Activated CD4-positive, alpha-beta T cell treated with anti-CD3 and anti-CD28 coated beads for 36 hours (primary cell): ENCODE results near the gene MRAP. TPM values are rescaled to one million over a fixed set of nuclear protein-coding genes. Genes with fewer than 3 reads are reported as not detected.
"Not testable (repeated sequence)": the region's sequence is repeated elsewhere in the genome, so short reads cannot be mapped to it uniquely, and the experiment has no call there.

Experiments used
- ATAC-seq: fragments of 200-7000 bp; cut with Tn5 transposase; one replicate; pipeline ENCODE4 v1.10.0; 2021; ENCODE audit warnings: mild to moderate bottlenecking, moderate library complexity
- CTCF ChIA-PET: fragments of 350-600 bp; sonication (Branson Sonifier 250); formaldehyde crosslinking; loops from one replicate; lab custom pipeline; 2021; ENCODE audit warnings: antibody characterized with exemption; lab: Charles Lee
- POLR2A ChIA-PET: fragments of 350-600 bp; sonication (Branson Sonifier 250); formaldehyde crosslinking; loops from one replicate; lab custom pipeline; 2021; ENCODE audit warnings: antibody characterized with exemption, inconsistent platforms; lab: Charles Lee
- DNase-seq: peaks from one replicate; pipeline ENCODE4 v3.0.0-alpha.2; 2020
- H3K27ac Mint-ChIP-seq: one replicate; pipeline ENCODE4 v1.8.0; 2021; ENCODE audit warnings: mixed read lengths
- H3K27me3 Mint-ChIP-seq: one replicate; pipeline ENCODE4 v1.8.0; 2021; ENCODE audit warnings: mixed read lengths
- H3K36me3 Mint-ChIP-seq: one replicate; pipeline ENCODE4 v1.8.0; 2021; ENCODE audit warnings: low read depth, mixed read lengths
- H3K4me1 Mint-ChIP-seq: one replicate; pipeline ENCODE4 v1.8.0; 2021; ENCODE audit warnings: mixed read lengths
- H3K4me3 Mint-ChIP-seq: one replicate; pipeline ENCODE4 v1.8.0; 2021; ENCODE audit warnings: mild to moderate bottlenecking, moderate library complexity, mixed read lengths
- H3K9me3 Mint-ChIP-seq: one replicate; pipeline ENCODE4 v1.8.0; 2021; ENCODE audit warnings: low read depth, mixed read lengths
- intact Hi-C, 2 experiments: fragments of 100-400 bp; cut with DNase I in 1 of 2; cut with micrococcal nuclease in 1 of 2; formaldehyde crosslinking; loops; one replicate each; pipeline versions ENCODE4 v1.14.2 to v1.15.1; 2022 to 2024; cut with DNase I, micrococcal nuclease
- total RNA-seq, 2 experiments: library from RNA; stranded (reverse); gene quantifications; one replicate each; pipeline ENCODE4 v1.2.3, GENCODE V29; 2021

MRAP gene
- total RNA-seq, 2 experiments from 2014 or later = not detected

DNA sequence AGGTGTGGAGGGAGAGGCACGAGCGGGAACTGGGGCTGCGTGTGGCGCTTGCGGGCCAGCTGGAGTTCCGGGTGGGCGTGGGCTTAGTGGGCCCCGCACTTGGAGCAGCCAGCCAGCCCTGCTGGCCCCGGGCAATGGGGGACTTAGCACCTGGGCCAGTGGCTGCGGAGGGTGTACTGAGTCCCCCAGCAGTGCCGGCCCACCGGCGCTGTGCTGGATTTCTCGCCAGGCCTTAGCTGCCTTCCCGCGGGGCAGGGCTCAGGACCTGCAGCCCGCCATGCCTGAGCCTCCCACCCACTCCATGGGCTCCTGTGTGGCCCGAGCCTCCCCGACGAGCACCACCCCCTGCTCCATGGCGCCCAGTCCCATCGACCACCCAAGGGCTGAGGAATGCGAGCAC lies 33.3 kb upstream of the MRAP start:
- H3K27me3 Mint-ChIP-seq, POLR2A ChIA-PET, H3K27ac Mint-ChIP-seq, DNase-seq, CTCF ChIA-PET, H3K4me3 Mint-ChIP-seq, H3K9me3 Mint-ChIP-seq, intact Hi-C loops, ATAC-seq, H3K4me1 Mint-ChIP-seq: not testable (repeated sequence)
- peaks cover 24% of the 10 kb centered on the region for H3K36me3 Mint-ChIP-seq

DNA sequence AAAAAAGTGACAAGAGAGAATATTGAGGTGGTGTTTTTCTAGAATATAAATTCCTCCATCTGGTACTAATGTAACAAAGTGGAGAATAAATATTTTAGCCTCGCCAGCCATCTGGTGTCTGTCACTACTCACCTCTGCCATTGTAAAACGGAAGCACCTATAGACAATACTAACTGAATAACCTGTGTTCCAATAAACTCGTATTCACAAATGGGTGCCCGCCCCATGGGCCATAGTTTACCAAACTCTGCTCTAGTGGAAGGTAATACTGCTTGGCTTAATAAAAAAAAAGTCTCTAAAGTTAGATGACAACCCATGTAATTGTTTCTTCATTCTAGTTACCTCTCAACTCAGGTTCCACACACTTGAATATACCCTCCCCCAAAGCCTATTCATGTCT lies 27.9 kb upstream of the MRAP start:
- Mint-ChIP-seq H3K36me3 (peaks cover 40% of the 10 kb centered on the region), H3K4me1 (no peaks in the 10 kb centered on the region), H3K9me3 (no peaks in the 10 kb centered on the region), H3K27ac (no peak overlapping the region), H3K4me3 (no peak overlapping the region), H3K27me3 (no peaks in the 10 kb centered on the region)
- no peak for DNase-seq
- ChIA-PET POLR2A (no interaction called here), CTCF (no interaction called here)
- intact Hi-C loops = no loop called here
- ATAC-seq = no peak

- Mint-ChIP-seq H3K27me3 (no peaks in the 10 kb centered on the region), H3K36me3 (peaks cover 16% of the 10 kb centered on the region), H3K4me1 (peaks cover 17% of the 10 kb centered on the region), H3K27ac (no peak overlapping the region), H3K9me3 (no peaks in the 10 kb centered on the region), H3K4me3 (no peak overlapping the region)
- ChIA-PET CTCF (interaction anchor here (1.1 to 1.4 kb wide), 2 partner anchors 17 to 20 kb away, joined by 3 to 4 read pairs; no protein-coding TSS in a partner anchor), POLR2A (no interaction called here)
- intact Hi-C loops = loop anchor here in 1 of 2 experiments (5.0 kb wide), 1 partner anchor 291 kb away; no protein-coding TSS in a partner anchor
- ATAC-seq (no peak), DNase-seq (no peak)
Measured at GRCh38 chr21:32276671-32277070, 22.0 kb upstream of the MRAP start.

DNA sequence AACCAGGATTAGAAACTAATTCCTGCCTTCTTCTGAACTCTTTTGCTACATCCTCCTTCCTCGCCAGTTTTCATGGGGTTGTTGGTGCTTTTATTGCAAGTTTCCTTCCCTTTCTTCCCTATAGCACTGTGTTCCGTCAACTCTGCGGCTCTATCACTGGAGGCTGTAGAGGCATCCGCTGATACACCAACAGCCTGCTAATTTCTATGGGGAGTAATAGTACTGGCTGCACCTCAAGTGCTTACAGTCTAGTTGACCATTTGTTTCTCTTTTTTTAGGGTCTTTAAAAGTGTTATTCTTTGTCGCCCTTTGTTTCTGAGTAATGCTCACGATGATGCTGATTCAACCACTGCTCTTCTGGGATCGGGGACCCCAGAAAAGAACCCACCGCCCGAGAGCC lies 20.6 kb upstream of the MRAP start:
- CTCF ChIA-PET = no interaction called here

DNA sequence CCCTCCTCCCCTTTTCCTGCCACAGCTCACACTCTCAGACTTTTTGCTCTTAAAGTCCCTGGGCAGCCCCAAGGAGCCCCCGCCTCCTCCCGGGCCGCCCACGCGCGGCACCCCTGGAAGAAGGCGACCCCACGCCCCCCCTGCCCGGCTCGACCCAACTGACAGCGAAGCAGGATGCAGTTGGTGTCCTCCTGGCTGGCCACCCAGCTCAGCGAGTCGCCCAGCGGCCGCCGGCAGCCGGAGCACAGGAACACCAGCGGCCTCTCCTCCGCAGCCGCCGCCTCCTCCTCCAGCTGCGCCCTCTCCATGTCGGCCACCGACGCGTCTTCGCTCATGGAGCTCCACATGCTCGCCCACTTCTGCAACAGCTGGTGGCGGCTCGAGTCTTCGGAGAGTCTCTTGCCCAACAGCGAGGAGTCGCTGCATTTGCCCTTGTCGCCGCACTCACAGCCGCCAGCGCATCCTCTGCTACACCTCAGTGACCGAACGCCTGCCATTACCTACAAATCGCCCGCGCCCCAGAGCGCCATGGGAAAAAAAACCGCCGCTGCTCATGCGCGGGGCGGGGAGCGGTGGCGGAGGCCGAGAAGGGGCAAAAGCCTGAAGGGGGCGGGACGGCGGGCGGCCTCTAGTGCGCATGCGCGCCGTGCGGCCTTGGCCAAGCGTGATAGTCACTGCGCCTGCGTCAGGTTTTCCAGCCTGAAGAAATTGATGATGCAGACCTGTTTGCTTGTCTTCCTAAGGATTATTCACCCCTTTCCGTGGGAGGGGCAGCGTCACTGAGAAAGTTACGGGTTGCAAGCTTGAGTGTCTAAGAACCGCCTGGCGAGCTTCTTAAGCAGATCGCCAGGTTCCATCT lies 19.9 kb upstream of the MRAP start, which contains the start of gene MIS18A:
MIS18A (minus strand) TSS at position 532 of the 859 bp plus-strand sequence; CDS start at position 497, 35 bp downstream.
- Mint-ChIP-seq H3K27me3 (no peaks in the 10 kb centered on the region), H3K4me3 (peak within 1 kb of the TSS; percentile 86), H3K27ac (peak within 1 kb of the TSS; percentile 84), H3K36me3 (peaks cover 6% of the 10 kb centered on the region), H3K9me3 (no peaks in the 10 kb centered on the region), H3K4me1 (peaks cover 17% of the 10 kb centered on the region)
- ATAC-seq (peak; percentile 90), DNase-seq (peak; percentile 98)
- CTCF ChIA-PET = interaction anchor here (0.7 to 1.3 kb wide), 2 partner anchors 12 to 153 kb away, joined by 3 read pairs; no protein-coding TSS in a partner anchor
- intact Hi-C loops = loop anchor here (1.0 to 5.0 kb wide), 11 partner anchors 115 to 620 kb away; partner anchors contain the start of genes CFAP298 (in 2 of the 2), HUNK (in 1 of the 2), SCAF4 (in 1 of the 2) and SOD1 (in 1 of the 2)
- POLR2A ChIA-PET = interaction anchor here (0.6 to 1.0 kb wide), 7 partner anchors 62 to 974 kb away, joined by 3 to 7 read pairs (median 4); partner anchors contain the start of gene SYNJ1

More for the DNA sequence above, 20.6 kb upstream of the MRAP start:
- DNase-seq = peak; percentile 24
- ATAC-seq = no peak
- Mint-ChIP-seq H3K36me3 (peaks cover 9% of the 10 kb centered on the region), H3K27me3 (no peaks in the 10 kb centered on the region), H3K27ac (peak overlapping the region; percentile 84), H3K4me1 (peaks cover 17% of the 10 kb centered on the region), H3K9me3 (no peaks in the 10 kb centered on the region), H3K4me3 (peak overlapping the region; percentile 86)
- POLR2A ChIA-PET = no interaction called here
- intact Hi-C loops = loop anchor here (2.0 to 5.0 kb wide), 4 partner anchors 289 to 619 kb away; partner anchors contain the start of genes CFAP298 (in 1 of the 2), HUNK (in 1 of the 2) and SOD1 (in 1 of the 2)

GRCh38 chr21:32279377-32279680 lies 19.3 kb upstream of the MRAP start:
- DNase-seq = no peak
- H3K4me1 Mint-ChIP-seq = peaks cover 17% of the 10 kb centered on the region

GRCh38 chr21:32281531-32281930 lies 17.1 kb upstream of the MRAP start:
- no peak for DNase-seq
- no peaks in the 10 kb centered on the region for H3K36me3 Mint-ChIP-seq
- no peak overlapping the region for H3K4me3 Mint-ChIP-seq
- intact Hi-C loops = no loop called here
- no peaks in the 10 kb centered on the region for H3K9me3 Mint-ChIP-seq
- no peaks in the 10 kb centered on the region for H3K27me3 Mint-ChIP-seq
- no peak overlapping the region for H3K27ac Mint-ChIP-seq
- no peak for ATAC-seq
- ChIA-PET POLR2A (interaction anchor here (0.6 kb wide), 1 partner anchor 25 kb away, joined by 5 read pairs; no protein-coding TSS in a partner anchor), CTCF (interaction anchor here (1.1 kb wide), 1 partner anchor 9 kb away, joined by 4 read pairs; no protein-coding TSS in a partner anchor)
- H3K4me1 Mint-ChIP-seq = peaks cover 17% of the 10 kb centered on the region

More at GRCh38 chr21:32279377-32279680, 19.3 kb upstream of the MRAP start:
- Mint-ChIP-seq H3K27me3 (no peaks in the 10 kb centered on the region), H3K4me3 (peak overlapping the region; percentile 86), H3K9me3 (no peaks in the 10 kb centered on the region), H3K36me3 (peaks cover 5% of the 10 kb centered on the region), H3K27ac (peak overlapping the region; percentile 84)
- ChIA-PET CTCF (interaction anchor here (0.7 to 1.3 kb wide), 2 partner anchors 12 to 152 kb away, joined by 3 read pairs; no protein-coding TSS in a partner anchor), POLR2A (interaction anchor here (0.6 to 1.0 kb wide), 7 partner anchors 63 to 975 kb away, joined by 3 to 7 read pairs (median 4); partner anchors contain the start of gene SYNJ1)
- intact Hi-C loops = loop anchor here (1.0 to 5.0 kb wide), 11 partner anchors 114 to 621 kb away; partner anchors contain the start of genes CFAP298 (in 2 of the 2), HUNK (in 1 of the 2), SCAF4 (in 1 of the 2) and SOD1 (in 1 of the 2)
- ATAC-seq = no peak

- POLR2A ChIA-PET = no interaction called here
- DNase-seq (no peak), ATAC-seq (no peak)
- no peak overlapping the region for H3K27ac Mint-ChIP-seq
- H3K27me3 Mint-ChIP-seq = no peaks in the 10 kb centered on the region
- no peak overlapping the region for H3K4me3 Mint-ChIP-seq
- peaks cover 4% of the 10 kb centered on the region for H3K36me3 Mint-ChIP-seq
- intact Hi-C loops = no loop called here
- CTCF ChIA-PET = no interaction called here
- no peaks in the 10 kb centered on the region for H3K9me3 Mint-ChIP-seq
- peaks cover 14% of the 10 kb centered on the region for H3K4me1 Mint-ChIP-seq
Measured at GRCh38 chr21:32282992-32283391, 15.7 kb upstream of the MRAP start.

DNA sequence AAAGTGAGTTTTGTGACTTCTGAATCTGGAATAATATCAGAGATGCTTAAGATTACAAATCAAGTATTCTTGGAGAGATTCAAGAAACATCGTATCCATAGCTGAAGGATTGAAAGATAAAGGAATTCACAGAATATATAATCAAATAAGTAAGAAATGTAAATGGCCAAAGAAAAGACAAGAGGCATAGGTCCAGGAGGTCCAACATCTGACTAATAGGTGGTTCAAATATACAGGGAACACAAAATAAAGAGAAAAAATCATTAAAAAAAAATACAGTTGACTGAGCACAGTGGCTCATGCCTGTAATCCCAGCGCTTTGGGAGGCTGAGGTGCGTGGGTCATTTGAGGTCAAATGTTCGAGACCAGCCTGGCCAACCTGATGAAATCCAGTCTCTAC lies 13.2 kb upstream of the MRAP start:
- Mint-ChIP-seq H3K4me3 (no peak overlapping the region), H3K4me1 (peaks cover 1% of the 10 kb centered on the region), H3K27ac (no peak overlapping the region), H3K27me3 (no peaks in the 10 kb centered on the region), H3K9me3 (no peaks in the 10 kb centered on the region), H3K36me3 (peaks cover 4% of the 10 kb centered on the region)
- ChIA-PET CTCF (no interaction called here), POLR2A (no interaction called here)
- DNase-seq = no peak
- intact Hi-C loops = no loop called here
- no peak for ATAC-seq

DNA sequence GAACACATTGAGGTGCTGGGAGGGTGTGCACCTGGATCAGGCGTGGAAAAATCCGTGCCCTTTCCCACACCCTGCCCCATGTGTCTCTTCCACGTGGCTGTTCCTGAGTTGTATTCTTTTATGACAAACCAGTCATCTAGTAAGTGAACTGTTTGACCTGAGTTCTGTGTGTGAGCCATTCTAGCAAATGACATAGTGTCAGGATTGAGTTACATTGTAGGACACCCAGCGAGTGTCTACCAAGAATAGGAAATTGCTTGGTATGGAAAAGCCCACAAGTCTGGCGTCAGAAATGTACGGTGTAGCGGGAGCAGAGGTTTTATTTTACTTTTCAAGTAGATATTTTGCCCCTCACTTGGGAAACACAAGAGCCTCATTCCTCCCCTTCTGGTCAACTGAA lies 1.2 kb upstream of the MRAP start:
- Mint-ChIP-seq H3K36me3 (peaks cover 17% of the 10 kb centered on the region), H3K27ac (no peak overlapping the region), H3K27me3 (no peaks in the 10 kb centered on the region), H3K9me3 (no peaks in the 10 kb centered on the region), H3K4me3 (no peak overlapping the region), H3K4me1 (no peaks in the 10 kb centered on the region)
- ATAC-seq (no peak), DNase-seq (no peak)
- CTCF ChIA-PET = no interaction called here
- POLR2A ChIA-PET = interaction anchor here (0.6 kb wide), 1 partner anchor 301 kb away, joined by 3 read pairs; no protein-coding TSS in a partner anchor
- intact Hi-C loops = no loop called here

- ATAC-seq (no peak), DNase-seq (no peak)
- POLR2A ChIA-PET = interaction anchor here (0.6 kb wide), 1 partner anchor 301 kb away, joined by 3 read pairs; no protein-coding TSS in a partner anchor
Measured at GRCh38 chr21:32298148-32298559, 501 bp upstream of the MRAP start.

More at GRCh38 chr21:32298148-32298559, 501 bp upstream of the MRAP start:
- no peak overlapping the region for H3K27ac Mint-ChIP-seq
- peaks cover 17% of the 10 kb centered on the region for H3K36me3 Mint-ChIP-seq
- no peaks in the 10 kb centered on the region for H3K4me1 Mint-ChIP-seq
- intact Hi-C loops = no loop called here
- CTCF ChIA-PET = interaction anchor here (0.6 to 0.7 kb wide), 2 partner anchors 82 to 417 kb away, joined by 3 read pairs; no protein-coding TSS in a partner anchor
- no peaks in the 10 kb centered on the region for H3K27me3 Mint-ChIP-seq
- no peaks in the 10 kb centered on the region for H3K9me3 Mint-ChIP-seq
- H3K4me3 Mint-ChIP-seq = no peak overlapping the region
